Activated gamma-delta T cell (primary cell): ENCODE results near the gene ADGRB3.
"Not testable (repeated sequence)": the region's sequence is repeated elsewhere in the genome, so short reads cannot be mapped to it uniquely, and the experiment has no call there.

Experiments
- DNase-seq: peaks from one replicate; lab custom pipeline; 2025; lab: John Stamatoyannopoulos, UW

ADGRB3 gene

DNA sequence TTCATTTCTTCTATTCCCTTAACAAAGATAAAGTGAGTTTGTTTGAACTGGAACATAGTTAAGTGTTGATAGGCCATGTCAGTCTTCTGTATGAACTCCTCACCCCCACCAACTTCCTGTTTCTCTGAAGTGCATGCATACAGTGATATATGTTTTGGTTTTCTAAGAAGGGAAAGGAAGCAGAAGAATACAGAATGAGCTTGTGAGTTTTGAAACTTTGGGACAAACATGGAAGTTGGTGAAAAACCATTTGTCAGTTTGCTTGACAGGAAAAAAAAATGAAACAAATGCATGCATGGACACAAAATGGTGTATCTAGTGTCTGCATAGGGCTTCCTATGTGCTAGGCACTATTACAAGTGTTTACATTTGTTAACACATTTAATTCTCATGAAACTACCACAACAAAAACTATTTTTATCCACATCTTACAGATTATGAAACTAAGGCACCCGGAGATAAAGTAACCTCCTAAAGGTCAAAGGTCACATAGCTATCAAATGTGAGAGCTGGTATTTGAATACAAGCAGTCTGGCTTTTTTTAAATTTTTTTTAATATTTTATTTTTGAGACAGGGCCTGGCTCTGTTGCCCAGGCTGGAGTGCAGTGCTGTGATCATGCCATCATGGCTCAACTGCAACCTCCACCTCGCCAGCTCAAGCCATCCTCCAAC is 105.9 kb downstream of the ADGRB3 start:
- DNase-seq, result no peak

DNA sequence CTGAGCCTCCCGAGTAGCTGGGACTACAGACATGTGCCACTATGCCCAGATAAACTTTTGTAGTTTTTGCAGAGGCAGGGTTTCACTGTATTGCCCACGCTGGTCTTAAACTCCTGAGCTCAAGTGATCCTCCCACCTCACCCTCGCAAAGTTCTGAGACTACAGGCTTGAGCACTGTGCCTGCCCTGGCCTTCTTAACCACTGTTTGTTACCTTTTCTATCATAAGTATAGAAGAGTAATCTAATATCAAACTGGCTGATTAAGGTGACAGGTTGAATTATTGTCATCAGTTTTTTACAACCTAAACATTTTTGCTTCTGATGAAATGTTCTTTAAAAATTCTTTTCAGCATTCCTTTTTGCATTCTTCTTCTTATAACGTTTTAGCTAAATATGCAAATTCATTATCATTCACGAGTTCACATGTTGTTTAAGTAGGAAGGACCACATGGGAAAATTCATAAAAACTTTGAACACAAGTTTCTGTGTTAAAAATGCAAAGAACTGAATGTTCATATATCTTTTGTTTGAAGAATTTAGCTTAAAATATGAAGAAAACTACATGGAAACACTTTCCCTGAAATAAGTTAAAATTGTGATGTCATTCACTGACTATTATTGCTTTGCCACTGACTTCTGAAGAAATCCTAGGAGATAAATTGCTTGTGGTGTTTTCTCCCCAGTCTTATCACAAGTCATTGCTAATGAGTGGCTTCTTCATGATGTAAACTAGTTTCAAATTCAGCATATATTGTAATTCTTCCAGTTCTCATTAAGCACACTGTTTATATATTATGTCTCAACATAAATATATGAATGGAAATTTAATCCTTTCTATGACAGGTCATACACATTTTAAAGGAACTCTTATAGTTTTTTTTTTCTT is 106.7 kb downstream of the ADGRB3 start:
- no peak for DNase-seq

DNA sequence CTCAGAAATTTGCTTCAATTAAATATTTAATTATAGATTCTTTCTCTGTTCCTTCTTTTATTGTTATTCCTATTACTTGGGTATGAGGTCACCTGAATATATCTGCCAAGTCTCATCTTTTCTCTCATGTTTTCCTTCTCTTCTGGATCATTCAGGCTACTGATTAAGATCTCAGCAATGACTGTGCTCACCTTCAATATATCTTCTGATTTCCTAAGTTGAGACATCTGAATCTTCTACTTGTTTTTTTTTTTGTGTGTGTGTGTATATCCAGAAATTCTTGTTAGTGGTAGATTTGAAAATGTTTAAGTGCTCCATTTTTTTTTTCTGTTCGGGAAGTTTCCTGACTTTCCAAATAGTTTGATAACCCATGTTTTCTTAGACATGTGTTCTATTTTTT is 108.0 kb downstream of the ADGRB3 start:
- no peak for DNase-seq

DNA sequence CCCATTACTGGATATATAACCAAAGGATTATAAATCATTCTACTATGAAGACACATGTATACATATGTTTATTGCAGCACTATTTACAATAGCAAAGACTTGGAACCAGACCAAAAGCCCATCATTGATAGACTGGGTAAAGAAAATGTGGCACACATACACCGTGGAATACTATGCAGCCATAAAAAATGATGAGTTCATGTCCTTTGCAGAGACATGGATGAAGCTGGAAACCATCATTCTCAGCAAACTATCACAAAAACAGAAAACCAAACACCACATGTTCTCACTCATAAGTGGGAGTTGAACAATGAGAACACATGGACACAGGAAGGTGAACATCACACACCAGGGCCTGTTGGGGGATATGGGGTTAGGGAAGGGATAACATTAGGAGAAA is 109.3 kb downstream of the ADGRB3 start:
- DNase-seq, result not testable (repeated sequence)

DNA sequence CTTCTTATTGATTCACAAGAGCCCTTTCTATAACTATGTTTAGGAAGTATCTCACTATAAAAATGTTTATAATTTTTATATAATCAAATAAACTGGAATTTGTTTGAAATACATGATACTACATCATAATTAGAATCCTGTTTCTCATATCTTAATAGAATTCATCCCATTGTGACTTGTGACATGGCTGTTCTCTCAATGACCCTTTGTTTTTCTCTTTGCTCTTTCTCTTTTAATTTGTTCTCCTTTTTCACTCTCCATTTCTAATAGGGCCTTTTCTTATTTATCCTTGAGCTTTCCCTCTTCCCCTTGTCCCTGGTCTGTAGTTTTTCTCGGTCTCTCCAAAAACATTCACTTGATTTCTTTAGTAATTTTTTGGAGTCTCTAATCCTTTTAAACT is 111.3 kb downstream of the ADGRB3 start:
- DNase-seq, result no peak

DNA sequence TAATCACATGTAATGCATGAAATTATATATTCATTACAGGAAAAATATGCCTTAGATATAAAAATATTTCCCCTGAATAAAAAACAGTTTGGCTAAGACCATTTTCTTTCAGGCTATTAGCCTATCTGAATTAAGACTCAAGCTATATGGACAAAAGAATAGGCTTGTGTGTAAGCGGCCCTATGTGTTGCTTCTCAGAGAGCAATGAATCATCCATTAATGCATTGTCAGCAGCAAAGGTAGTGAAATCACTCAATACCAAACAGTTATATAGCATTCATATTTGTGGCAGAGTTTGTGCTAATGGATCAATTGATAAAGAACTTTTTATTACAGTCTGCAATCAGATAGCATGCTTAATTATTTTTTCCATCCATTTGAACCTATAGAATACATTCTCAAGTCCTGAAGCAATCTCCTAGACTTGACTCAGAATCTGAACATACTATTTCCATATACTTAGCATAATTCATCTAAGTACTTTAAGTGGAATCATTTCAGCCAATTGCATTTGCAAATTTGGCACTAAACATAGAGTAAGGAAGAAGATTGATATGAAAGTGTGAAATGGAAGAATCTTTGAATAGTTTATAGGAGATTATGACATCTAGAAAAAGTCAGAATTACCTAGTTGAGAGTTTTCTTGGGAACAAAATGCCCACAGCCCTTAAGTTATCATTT is 112.2 kb downstream of the ADGRB3 start:
- no peak for DNase-seq

DNA sequence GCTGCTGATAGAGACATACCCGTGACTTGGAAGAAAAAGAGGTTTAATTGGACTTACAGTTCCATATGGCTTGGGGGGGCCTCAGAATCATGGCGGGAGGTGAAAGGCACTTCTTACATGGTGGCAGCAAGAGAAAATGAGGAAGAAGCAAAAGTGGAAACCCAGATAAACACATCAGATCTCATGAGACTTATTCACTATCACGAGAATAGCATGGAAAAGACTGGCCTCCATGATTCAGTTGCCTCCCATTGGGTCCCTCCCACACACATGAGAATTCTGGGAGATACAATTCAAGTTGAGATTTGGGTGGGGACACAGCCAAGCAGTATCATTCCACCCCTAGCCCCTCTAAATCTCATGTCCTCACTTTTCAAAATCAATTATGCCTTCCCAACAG is 112.8 kb downstream of the ADGRB3 start:
- DNase-seq, result not testable (repeated sequence)

DNA sequence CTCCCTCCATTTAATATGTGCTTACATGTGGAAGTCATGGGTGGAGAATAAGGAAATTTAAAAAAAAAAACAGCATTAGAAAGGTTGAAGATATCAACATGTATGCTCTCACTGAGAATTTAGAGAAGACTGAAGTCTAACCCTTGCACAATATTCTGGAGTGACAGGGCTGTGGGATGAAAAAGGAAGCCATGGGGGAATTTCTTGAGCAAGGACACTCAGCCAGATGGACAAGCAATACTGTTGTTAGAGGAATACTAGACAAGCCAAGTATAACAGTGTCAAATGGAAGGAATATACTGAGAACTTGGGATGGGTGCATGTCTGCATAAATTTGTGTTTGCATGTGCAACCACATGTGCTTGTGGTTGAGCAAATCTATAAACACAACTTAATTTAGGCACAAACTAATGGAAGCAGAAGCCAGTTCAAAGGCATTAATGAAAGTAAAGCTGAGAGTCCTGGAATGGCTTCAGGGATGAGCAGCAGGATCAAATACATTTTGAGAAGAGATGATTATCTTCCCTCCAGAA is 119.7 kb downstream of the ADGRB3 start:
- DNase-seq, result no peak

DNA sequence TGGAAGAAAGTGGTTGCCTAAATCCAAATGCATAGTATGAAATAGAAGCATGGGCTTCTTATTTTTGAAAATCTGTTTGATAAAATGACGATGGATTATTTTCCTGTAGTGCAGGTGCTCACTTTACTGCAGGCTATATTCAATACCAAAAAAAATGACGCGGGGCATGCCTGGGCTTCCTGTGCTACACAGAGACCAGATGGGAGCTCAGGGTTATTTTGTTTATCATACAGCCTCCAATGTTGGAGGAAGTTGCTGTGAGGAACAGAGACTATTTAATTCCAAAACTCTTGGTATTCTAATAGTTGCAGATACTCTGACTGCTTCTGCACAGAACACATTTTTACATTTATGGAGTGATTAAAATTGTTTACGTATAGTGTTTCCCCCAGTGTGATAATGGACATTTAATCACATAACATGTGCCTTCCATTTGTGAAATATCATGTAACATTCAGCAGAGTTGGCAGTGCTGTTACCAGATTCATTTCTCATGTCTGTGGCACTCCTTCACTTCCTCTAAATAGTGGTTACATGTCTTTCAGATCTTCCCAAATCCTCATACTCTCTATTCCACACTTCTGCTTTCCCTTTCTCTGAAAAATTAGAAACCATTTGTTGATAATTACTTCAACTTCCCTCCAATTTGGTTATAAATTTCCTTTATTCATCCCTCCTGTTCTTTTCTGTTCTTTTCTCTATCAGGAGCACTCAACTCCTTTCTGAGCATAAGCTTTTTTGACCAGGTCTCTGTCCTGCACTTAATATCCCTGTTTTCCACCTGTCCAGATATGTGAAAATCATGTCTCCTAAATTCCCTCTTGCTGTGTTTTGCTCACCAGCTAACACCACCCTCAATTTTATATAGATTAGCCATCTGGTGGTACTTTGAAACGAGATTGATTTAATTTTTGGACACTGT is 121.6 kb downstream of the ADGRB3 start:
- DNase-seq, result no peak

DNA sequence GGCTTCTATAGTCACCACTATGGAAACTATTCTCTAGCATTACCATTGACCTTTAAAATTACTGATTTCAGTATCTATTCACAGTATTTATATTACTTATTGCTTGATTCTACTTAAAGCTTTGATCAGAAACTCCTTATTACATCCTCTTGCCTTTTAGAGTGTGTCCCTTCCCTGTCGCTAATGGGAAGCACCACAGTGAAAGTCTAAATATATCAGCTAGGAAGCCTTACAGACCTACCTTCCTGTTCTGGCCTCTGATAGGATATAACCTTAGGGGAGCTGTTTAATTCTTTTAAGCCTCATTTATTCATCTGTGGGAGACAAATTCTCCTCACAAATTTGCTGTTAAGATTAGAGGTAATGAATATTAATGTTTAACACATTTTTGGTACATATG is 122.7 kb downstream of the ADGRB3 start:
- no peak for DNase-seq

DNA sequence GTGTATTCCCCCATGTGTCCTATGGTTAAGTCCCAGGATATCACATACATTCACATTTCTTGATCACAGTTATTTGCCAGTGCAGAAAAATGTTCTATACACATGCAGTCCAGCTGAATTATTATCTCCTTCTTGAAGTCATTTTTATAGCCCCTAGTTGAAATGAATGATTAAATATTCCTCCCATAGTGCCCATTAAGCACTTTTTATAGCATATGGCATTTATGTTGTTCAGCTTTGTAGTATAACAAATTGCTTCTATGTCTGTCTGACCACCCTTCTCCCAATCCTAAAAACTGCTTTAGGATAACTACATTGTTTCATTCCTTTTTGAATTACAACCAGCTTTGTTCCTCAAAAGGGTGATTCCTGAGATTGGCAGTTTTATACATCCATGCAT is 123.5 kb downstream of the ADGRB3 start:
- no peak for DNase-seq

DNA sequence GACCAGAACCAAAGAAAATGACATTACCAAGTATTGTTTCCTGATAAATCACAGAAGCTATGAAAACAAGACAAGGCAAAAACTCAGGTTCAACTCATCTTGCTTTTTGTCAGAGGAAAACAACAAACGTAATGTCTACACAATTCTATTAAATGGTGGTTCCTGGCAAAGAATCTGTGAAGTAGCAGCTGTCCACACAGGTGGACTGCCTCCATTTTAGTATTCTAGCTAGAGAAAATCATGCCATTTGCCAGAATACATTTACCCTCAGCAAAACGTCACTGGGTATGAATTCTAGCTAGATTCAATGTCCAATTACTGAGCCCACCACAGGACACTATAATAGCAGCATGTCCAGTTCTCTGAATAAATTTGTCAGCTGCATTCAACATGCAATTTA is 125.4 kb downstream of the ADGRB3 start:
- no peak for DNase-seq

DNA sequence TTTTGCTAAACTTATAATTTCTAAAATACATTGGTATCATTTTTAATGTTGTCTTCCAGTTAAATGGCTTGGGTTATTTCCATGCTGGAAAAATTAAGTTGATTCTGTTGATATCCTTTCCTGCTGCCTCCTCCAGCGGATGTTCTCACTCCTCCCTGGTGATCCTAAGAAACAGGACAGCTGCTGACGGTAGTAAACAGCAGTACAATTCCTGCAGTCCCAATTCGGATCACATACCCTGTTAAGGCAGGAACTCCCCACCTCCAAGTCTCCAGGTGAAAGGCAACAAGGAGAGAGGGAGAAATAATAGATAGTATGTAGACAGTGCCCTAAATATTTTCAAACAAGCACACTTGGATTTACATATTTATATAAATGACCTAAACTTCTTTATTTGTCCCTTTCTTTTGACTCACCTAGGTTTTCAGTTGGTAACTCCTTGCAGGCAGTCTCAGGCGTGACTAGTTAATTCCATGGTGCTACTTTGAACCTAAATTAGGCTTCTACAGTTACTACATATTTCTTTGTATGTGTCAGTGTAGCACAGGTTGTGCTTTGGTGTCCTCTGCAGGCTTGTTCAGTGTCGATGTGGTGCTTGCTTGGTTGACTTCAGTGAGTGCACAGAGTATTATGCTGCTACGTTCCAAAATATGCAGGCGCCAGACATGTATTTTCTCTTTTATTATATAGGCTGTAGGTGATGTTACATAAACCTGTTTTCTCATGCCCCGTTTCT is 126.0 kb downstream of the ADGRB3 start:
- DNase-seq, result no peak

DNA sequence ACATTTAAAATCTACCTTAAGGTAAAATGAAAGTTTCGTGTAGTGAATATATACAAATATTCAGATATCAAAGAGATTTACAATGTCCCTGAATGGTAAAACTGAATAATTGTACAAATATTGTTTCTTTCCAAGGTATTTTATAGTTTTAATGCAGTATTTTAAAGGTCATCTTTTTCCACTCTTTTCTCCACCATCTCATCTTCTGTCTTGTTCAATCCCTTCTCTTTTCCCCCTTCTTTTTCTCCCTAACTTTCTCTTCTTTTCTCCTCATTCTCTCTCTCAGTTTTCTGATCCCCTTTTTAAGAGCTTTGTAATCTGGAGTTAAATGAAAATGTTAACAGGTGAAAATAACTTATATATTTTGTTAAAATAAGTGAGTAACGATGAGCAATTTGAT is 126.9 kb downstream of the ADGRB3 start:
- no peak for DNase-seq

DNA sequence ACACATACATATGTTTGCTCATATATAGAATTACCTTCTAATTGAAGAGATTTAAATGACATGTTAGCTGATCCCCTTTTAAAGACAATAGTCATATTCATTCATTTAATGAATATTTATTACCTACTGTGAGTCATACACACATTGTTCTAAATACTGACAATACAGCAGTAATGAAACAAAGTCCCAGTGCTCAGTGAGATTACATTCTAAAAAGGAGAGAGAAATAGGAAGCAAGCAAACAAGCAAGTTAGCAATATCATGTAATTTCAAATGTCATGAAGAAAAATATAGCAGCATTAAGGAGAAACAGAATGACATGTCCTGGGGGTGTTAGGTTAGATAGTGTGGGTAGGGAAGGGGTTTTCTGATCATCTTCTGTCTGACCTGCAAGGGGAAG is 136.3 kb downstream of the ADGRB3 start:
- no peak for DNase-seq

DNA sequence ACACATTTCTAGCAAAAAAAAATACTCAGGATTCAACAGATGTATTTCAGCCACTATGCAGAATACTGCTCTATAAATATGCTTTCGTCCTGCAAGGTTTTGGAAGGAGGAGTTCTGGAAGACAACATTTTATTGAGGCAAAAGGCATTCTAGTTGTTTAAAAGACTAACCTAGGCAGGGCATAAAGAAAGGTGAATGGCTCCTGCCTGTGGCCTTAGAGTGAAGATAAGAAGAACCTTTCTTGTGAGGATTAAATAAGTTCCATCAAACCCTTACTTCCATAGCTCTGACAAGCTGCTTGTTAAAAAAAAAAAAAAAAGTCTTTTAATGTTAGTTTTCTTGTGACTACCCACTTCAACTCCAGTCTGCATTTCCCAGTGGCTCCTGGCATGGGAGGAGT is 139.8 kb downstream of the ADGRB3 start:
- no peak for DNase-seq

DNA sequence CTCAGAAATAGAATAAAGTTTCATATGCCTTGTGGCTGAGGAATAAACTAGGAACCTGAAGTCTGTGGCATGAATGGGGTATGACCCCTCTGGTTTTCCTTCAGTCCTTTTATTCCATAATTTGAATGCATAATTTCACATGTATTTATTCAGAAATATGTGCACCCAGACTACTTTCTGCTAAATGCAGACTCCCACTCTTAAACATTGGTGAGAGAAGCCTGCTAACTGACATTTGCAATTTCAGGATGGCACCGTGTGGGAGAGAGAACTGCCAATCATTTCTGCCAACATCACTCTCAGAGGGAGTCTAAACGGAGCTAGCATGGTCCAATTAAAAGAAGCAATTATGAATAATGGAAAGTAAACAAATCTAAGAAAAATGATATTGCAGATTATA is 141.3 kb downstream of the ADGRB3 start:
- no peak for DNase-seq

DNA sequence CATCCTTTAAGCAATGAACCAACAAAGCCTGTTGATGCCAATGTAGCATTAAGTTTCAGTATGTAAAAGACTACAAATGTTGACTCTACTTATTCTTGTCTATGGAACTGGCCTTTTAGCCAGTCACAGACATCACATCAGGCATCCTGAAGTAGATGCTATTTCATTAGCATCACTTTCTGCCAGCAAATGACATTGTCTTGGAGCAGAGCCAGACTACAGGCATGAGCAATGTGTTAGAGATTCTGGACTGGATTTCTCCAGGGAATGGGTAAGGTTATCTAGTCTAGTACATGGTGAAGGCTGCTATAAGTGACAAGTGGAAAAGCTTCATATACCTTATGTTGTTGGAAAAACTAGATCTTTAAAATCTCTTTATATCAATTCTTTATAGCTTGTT is 142.9 kb downstream of the ADGRB3 start:
- DNase-seq, result no peak

DNA sequence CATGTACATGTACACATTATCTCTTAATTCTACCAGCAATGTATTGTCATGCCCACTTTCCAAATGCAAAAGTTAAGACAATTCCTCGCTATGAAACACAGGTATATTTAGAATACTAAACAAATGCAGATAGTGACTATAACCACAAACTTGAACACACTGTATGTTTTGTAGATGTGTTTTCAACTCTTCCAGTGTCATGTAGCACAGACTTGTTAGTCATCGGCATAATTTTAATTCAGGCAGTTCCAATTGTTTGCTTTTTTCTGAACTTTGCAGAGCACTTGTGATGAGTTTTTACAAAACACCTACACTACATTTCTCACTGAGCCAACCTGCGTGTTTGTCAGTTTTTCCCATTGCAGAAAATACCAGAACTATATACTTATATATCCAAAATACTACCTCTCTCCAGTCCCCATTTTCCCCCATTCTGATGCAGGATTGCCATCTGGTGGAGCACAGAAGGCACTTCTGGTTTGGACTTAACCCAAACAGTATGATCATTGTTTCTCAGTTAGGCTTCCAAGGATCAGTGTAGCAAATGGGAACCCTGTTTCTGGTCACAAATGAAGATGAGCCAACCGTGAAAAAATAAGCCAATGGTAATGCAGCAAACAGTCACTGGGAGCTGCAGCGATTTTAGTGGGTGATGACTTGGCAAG is 143.4 kb downstream of the ADGRB3 start:
- DNase-seq, result no peak

DNA sequence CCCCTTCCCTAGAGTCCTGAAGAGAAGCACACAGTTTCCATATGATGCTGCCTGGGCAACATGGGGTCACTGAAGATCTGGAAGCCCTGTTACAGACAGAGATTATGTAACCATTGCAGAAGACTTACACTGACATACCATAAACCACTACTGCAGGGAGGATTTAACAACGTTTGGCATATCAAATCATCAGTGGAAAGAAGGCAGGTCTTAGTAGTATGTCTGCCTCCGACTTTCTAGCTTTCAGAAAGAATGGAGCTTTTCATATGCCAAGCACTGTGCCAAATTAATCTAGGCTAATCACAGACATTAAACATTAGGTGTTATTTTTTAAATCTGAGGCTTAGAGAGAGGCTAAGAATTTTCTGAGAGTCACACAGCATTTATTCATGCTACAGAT is 144.3 kb downstream of the ADGRB3 start:
- no peak for DNase-seq
